ENCODE measurements around the gene AIMP2. TPM values are rescaled to one million over a fixed set of nuclear protein-coding genes. Genes with fewer than 3 reads are reported as not detected.

AIMP2 gene
- total and polyA plus RNA-seq, 10 donors: 14.0 to 27.3 (median 20.1) TPM

DNA sequence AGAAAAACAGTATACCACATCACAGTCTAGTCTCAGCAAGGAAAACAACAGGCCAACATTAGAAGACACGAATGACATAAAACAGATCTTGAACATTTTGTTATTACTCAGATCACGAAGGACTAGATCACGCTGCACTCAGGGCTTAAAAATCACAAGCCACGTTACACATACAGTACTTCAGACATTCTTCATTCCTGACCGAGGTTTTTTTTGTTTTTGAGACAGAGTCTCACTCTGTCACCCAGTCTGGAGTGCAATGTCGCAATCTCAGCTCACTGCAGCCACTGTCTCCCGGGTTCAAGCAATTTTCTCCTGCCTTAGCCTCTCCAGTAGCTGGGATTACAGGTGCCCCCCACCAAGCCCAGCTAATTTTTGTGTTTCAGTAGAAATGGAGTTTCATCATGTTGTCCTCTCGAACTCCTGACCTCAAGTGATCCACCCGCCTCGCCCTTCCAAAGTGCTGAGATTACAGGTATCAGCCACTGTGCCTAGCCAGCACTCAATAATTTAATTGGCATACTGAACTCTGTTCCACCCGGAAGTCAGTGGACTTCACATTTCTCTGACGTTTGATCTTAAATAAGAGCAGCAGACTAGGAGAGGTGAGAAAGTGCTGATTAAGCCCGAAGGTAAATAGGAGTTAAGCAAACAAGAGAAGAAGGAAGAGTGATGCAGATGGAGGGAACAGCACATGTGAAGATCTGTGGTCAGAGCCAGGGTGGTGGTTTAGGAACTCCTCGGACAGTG lies 3.5 kb downstream of the AIMP2 start:
- Histone ChIP-seq H3K27me3 (replicated peaks in 1 of 7) (no peaks in the 10 kb centered on the region), H3K4me1 (peaks cover 13 to 43% (median 25%) of the 10 kb centered on the region in 6 donors), H3K4me3 (no peak overlapping the region), H3K36me3 (peaks cover 0 to 56% (median 23%) of the 10 kb centered on the region in 6 donors), H3K27ac (no peak overlapping the region), H3K9me3 (no peaks in the 10 kb centered on the region)
- no peak for DNase-seq
- WGBS, 5 donors: 78 to 87% (median 79%) methylated on average over 14 of the region's 14 CpGs
- intact Hi-C loops (cut with DNase I; ENCODE audit: low total_unique reads): no loop called here
- no peak for TF ChIP-seq POLR2AphosphoS5 (IDR thresholded peaks at IDR 0.05)
- TF ChIP-seq POLR2A (IDR thresholded peaks at IDR 0.05): no peak
- no peak for TF ChIP-seq CTCF (IDR thresholded peaks at IDR 0.05 in 8 of 11, conservative IDR thresholded peaks at IDR 0.05 in 3 of 11)

- H3K36me3 ChIP-seq: peaks cover 2 to 87% (median 54%) of the 10 kb centered on the region in 6 donors
- intact Hi-C loops (cut with DNase I; ENCODE audit: low total_unique reads): no loop called here
- no peaks in the 10 kb centered on the region for H3K9me3 ChIP-seq
- H3K4me3 ChIP-seq: no peak overlapping the region
- no peak for DNase-seq
- 78 to 93% (median 89%) methylated on average over 8 of the region's 8 CpGs for WGBS, 5 donors
- no peaks in the 10 kb centered on the region for H3K27me3 ChIP-seq (replicated peaks in 1 of 7)
- no peak for TF ChIP-seq CTCF (IDR thresholded peaks at IDR 0.05 in 8 of 11, conservative IDR thresholded peaks at IDR 0.05 in 3 of 11)
- H3K4me1 ChIP-seq: peaks cover 0 to 17% (median 3%) of the 10 kb centered on the region in 6 donors
- peak overlapping the region in 1 of 8 donors; percentile 21 for H3K27ac ChIP-seq
These were observed 7.0 kb downstream of the AIMP2 start for GRCh38 chr7:6015917-6016652.

DNA sequence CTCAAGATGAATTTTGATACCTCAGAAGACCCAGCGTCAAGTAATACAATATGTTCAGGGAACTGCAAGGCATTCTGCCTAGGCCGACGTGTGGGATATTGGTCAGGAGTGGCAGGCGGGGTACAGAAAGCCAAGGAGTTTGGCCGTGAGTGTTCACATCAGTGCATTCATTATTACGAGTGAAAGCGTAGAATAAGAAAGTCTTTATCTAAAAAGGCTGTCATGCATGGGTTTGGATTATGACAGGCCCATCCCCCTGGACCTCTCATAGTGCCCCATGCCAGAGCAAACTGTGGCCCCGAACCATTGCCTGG lies 7.5 kb downstream of the AIMP2 start:
- H3K27me3 ChIP-seq (replicated peaks in 1 of 7): no peaks in the 10 kb centered on the region
- no peaks in the 10 kb centered on the region for H3K9me3 ChIP-seq
- H3K4me3 ChIP-seq: no peak overlapping the region
- 92 to 98% (median 95%) methylated on average over 8 of the region's 8 CpGs for WGBS, 5 donors
- no peak for DNase-seq
- H3K27ac ChIP-seq: peak overlapping the region in 1 of 8 donors; percentile 21
- H3K36me3 ChIP-seq: peaks cover 2 to 87% (median 59%) of the 10 kb centered on the region in 6 donors
- TF ChIP-seq CTCF (IDR thresholded peaks at IDR 0.05 in 8 of 11, conservative IDR thresholded peaks at IDR 0.05 in 3 of 11) (no peak), POLR2A (IDR thresholded peaks at IDR 0.05) (no peak), POLR2AphosphoS5 (IDR thresholded peaks at IDR 0.05) (no peak)
- peaks cover 0 to 11% (median 0%) of the 10 kb centered on the region in 6 donors for H3K4me1 ChIP-seq
- intact Hi-C loops (cut with DNase I; ENCODE audit: low total_unique reads): no loop called here
